IMR-90 (cell line): ENCODE data around the gene BRWD1. TPM values are rescaled to one million over a fixed set of nuclear protein-coding genes. Genes with fewer than 3 reads are reported as not detected.

Experiments
- ATAC-seq: fragments of 200-7000 bp; cut with Tn5 transposase; 2 replicates; pipeline ENCODE4 v1.9.1; 2020; ENCODE audit warnings: low read depth, mild to moderate bottlenecking, moderate library complexity
- BruUV-seq: library from RNA; stranded (reverse); fragments of 400-500 nt; replicated peaks from 2 replicates; lab custom pipeline; 2021; lab: Mats Ljungman, UMichigan
- CTCF ChIA-PET: fragments of 300-600 bp; formaldehyde crosslinking; extraction: SDS; loops from one replicate; lab custom pipeline; 2021; ENCODE audit warnings: antibody characterized with exemption; lab: Yijun Ruan, JAX
- POLR2A ChIA-PET: fragments of 300-600 bp; sonication (Branson Sonifier 250); formaldehyde crosslinking; loops from one replicate; lab custom pipeline; 2022; ENCODE audit warnings: antibody characterized with exemption; ENCODE audit not compliant: unreplicated experiment; lab: Charles Lee
- DNase-seq: peaks from one replicate; pipeline ENCODE4 v3.0.0; 2013
- H2AFZ ChIP-seq: replicated peaks from 2 replicates; pipeline ENCODE3; 2013; ENCODE audit warnings: low read length, mild to moderate bottlenecking; ENCODE audit not compliant: poor library complexity
- H2AK5ac ChIP-seq: 2 replicates; pipeline ENCODE4 v1.6.1; 2013; ENCODE audit warnings: low read depth, low read length, inconsistent platforms
- H2AK9ac ChIP-seq: replicated peaks from 2 replicates; pipeline ENCODE3; 2013; ENCODE audit warnings: mild to moderate bottlenecking, low read depth, low read length, moderate library complexity; ENCODE audit not compliant: poor library complexity
- H2BK120ac ChIP-seq: 2 replicates; pipeline ENCODE4 v1.6.1; 2013; ENCODE audit warnings: low read depth, low read length, inconsistent platforms
- H2BK15ac ChIP-seq: 3 replicates; pipeline ENCODE4 v1.6.1; 2013; ENCODE audit warnings: low read depth, low read length, inconsistent platforms
- H2BK20ac ChIP-seq: 2 replicates; pipeline ENCODE4 v1.6.1; 2013; ENCODE audit warnings: low read depth, mild to moderate bottlenecking, inconsistent platforms, low read length, moderate library complexity
- H2BK5ac ChIP-seq: 2 replicates; pipeline ENCODE4 v1.6.1; 2013; ENCODE audit warnings: mild to moderate bottlenecking, low read depth, low read length, inconsistent platforms; ENCODE audit not compliant: poor library complexity, severe bottlenecking
- H3K14ac ChIP-seq: replicated peaks from 2 replicates; pipeline ENCODE4 v1.6.1; 2013; ENCODE audit warnings: low read depth, low read length, inconsistent platforms
- H3K18ac ChIP-seq: 2 replicates; pipeline ENCODE4 v1.6.1; 2013; ENCODE audit warnings: low read depth, low read length, control low read depth
- H3K23ac ChIP-seq: 2 replicates; pipeline ENCODE4 v1.6.1; 2013; ENCODE audit warnings: low read depth, low read length, inconsistent platforms
- H3K27ac ChIP-seq: 2 replicates; pipeline ENCODE4 v1.5.1; 2013; ENCODE audit warnings: mild to moderate bottlenecking, control low read depth, low read length; ENCODE audit not compliant: insufficient read depth
- H3K27me3 ChIP-seq: 2 replicates; pipeline ENCODE4 v1.6.1; 2013; ENCODE audit warnings: low read length; ENCODE audit not compliant: control insufficient read depth, insufficient read depth
- H3K36me3 ChIP-seq: 2 replicates; pipeline ENCODE4 v1.6.1; 2013; ENCODE audit warnings: low read length, mixed read lengths; ENCODE audit not compliant: control insufficient read depth, insufficient read depth
- H3K4ac ChIP-seq: 2 replicates; pipeline ENCODE4 v1.6.1; 2013; ENCODE audit warnings: low read depth, low read length, inconsistent platforms
- H3K4me1 ChIP-seq: 2 replicates; pipeline ENCODE4 v1.6.1; 2013; ENCODE audit warnings: low read length, mixed read lengths; ENCODE audit not compliant: control insufficient read depth, insufficient read depth
- H3K4me2 ChIP-seq: 2 replicates; pipeline ENCODE4 v1.6.1; 2013; ENCODE audit warnings: low read depth, mild to moderate bottlenecking, control low read depth, low read length, moderate library complexity
- H3K4me3 ChIP-seq: 2 replicates; pipeline ENCODE4 v1.5.1; 2013; ENCODE audit warnings: low read depth, mild to moderate bottlenecking, control low read depth, low read length, moderate library complexity; ENCODE audit not compliant: insufficient read depth
- H3K56ac ChIP-seq: 2 replicates; pipeline ENCODE4 v1.6.1; 2013; ENCODE audit warnings: low read length, inconsistent platforms; ENCODE audit not compliant: insufficient read depth; ENCODE audit errors: extremely low read depth
- H3K79me1 ChIP-seq, 2 experiments: 2 replicates each; pipeline ENCODE4 v1.6.1; 2013; ENCODE audit warnings: low read length in 2 of 2, inconsistent platforms in 1 of 2, low read depth in 1 of 2
- H3K9ac ChIP-seq: 2 replicates; pipeline ENCODE4 v1.6.1; 2013; ENCODE audit warnings: low read depth, low read length, control low read depth
- H3K9me1 ChIP-seq: 2 replicates; pipeline ENCODE4 v1.6.1; 2013; ENCODE audit warnings: low read length, inconsistent platforms; ENCODE audit not compliant: insufficient read depth
- H3K9me3 ChIP-seq: 2 replicates; pipeline ENCODE4 v1.6.1; 2013; ENCODE audit warnings: low read length; ENCODE audit not compliant: control insufficient read depth, insufficient read depth
- H4K20me1 ChIP-seq: 2 replicates; pipeline ENCODE4 v1.6.1; 2013; ENCODE audit warnings: low read length, inconsistent platforms; ENCODE audit not compliant: insufficient read depth
- H4K5ac ChIP-seq: 2 replicates; pipeline ENCODE4 v1.6.1; 2013; ENCODE audit warnings: mild to moderate bottlenecking, low read depth, low read length, control low read depth
- H4K8ac ChIP-seq, 2 experiments: 2 replicates each; pipeline ENCODE4 v1.6.1; 2013; ENCODE audit warnings: low read depth in 2 of 2, low read length in 2 of 2, control low read depth in 1 of 2, inconsistent platforms in 1 of 2
- H4K91ac ChIP-seq: 2 replicates; pipeline ENCODE4 v1.6.1; 2013; ENCODE audit warnings: low read depth, low read length, inconsistent platforms; ENCODE audit not compliant: insufficient read depth
- CEBPB ChIP-seq: IDR thresholded peaks from 2 replicates; pipeline ENCODE4 v1.6.1; 2012; ENCODE audit warnings: low read depth, low read length, improper control_type of control experiment
- CHD1 ChIP-seq: IDR thresholded peaks from 2 replicates; pipeline ENCODE4 v1.6.1; 2012; ENCODE audit warnings: low read depth, low read length, improper control_type of control experiment
- WGBS, 2 experiments: methylation state at CpG; one replicate each; pipeline versions ENCODE4 v1.1.5 to v1.1.7; 2013; ENCODE audit warnings: missing lambda C conversion rate in 2 of 2; ENCODE audit not compliant: insufficient read length in 1 of 2; ENCODE audit errors: extremely low coverage in 2 of 2; 5-methylcytosine and 5-hydroxymethylcytosine counted together
- dilution Hi-C: fragments of 300-500 bp; cut with HindIII; formaldehyde crosslinking; loops from one replicate; pipeline ENCODE4 v1.14.3; 2018; ENCODE audit warnings: low sequenced_read_pairs; ENCODE audit not compliant: unreplicated experiment
- in situ Hi-C: fragments of 300-500 bp; cut with MboI; formaldehyde crosslinking; loops from 3 replicates; pipeline ENCODE4 v1.14.3; 2019; ENCODE audit warnings: low sequenced_read_pairs, inconsistent platforms, mixed read lengths
- intact Hi-C: fragments of 100-400 bp; cut with micrococcal nuclease; formaldehyde crosslinking; loops from 2 replicates; pipeline ENCODE4 v1.10.0; 2022
- polyA plus RNA-seq, 3 experiments: library from polyadenylated mRNA; depleted of rRNA; stranded (reverse); fragments of >200 nt; gene quantifications; 2 replicates each; pipeline ENCODE4 v1.2.3, GENCODE V29; 2012; ENCODE audit warnings: low replicate concordance in 1 of 3
- total RNA-seq: library from RNA; depleted of rRNA; stranded (reverse); fragments of >200 nt; gene quantifications from 2 replicates; pipeline ENCODE4 v1.2.3, GENCODE V29; 2012

The BRWD1 gene
- total and polyA plus RNA-seq, 2 of the 4 experiments (the other 2 are of a cell fraction), result 6.7 to 28.7 TPM

DNA sequence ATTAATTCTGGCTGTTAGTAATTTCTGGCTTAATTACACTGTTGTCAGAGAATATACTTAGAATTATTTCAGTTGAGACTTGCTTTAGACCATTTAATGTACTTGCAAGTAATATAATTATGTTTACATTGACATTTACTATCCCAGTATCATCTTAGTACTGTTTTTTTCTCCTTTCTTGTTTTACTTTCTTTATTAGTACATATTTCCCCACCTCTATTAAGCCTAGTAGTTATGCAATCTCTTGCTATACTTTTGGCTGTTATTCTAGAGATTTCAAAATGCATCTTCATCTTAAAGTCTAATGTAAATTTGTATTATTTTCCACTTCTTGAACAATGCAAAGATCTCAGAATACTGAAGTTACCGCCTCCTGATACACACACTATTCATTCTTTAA is 24.4 kb downstream of the BRWD1 start:
- Histone ChIP-seq H4K8ac (no peak overlapping the region), H3K56ac (no peak overlapping the region), H3K18ac (no peak overlapping the region), H3K27me3 (no peaks in the 10 kb centered on the region), H2AFZ (no peak overlapping the region), H4K5ac (no peak overlapping the region), H3K4me1 (no peaks in the 10 kb centered on the region), H4K91ac (no peak overlapping the region), H3K36me3 (peaks cover 36% of the 10 kb centered on the region), H4K20me1 (peaks cover 4% of the 10 kb centered on the region; the same call in 1 of the 2 replicates), H3K23ac (no peak overlapping the region), H3K4me3 (no peak overlapping the region), H3K4ac (no peak overlapping the region), H2AK9ac (no peak overlapping the region), H2AK5ac (no peak overlapping the region), H2BK120ac (no peak overlapping the region), H3K79me1 (peaks cover 13 to 21% of the 10 kb centered on the region in 2 experiments), H2BK5ac (no peak overlapping the region), H3K9ac (no peak overlapping the region), H2BK15ac (no peak overlapping the region), H3K14ac (no peak overlapping the region), H2BK20ac (no peak overlapping the region), H3K9me3 (peaks cover 7% of the 10 kb centered on the region), H3K4me2 (no peak overlapping the region), H3K9me1 (peaks cover 3% of the 10 kb centered on the region; the same call in 1 of the 2 replicates), H3K27ac (no peak overlapping the region)
- dilution Hi-C loops, result no loop called here
- ChIA-PET CTCF (no interaction called here), POLR2A (no interaction called here)
- no TSS peak for BruUV-seq
- in situ Hi-C loops, result no loop called here
- ATAC-seq (no peak), DNase-seq (no peak)
- 100% methylated on average over 1 of the region's 1 CpG; no CpG with 5 or more reads in 1 of the 2 experiments for WGBS, 2 experiments
- TF ChIP-seq CEBPB, result 0 out of 2 replicates have a peak, but pooled peaks have one; percentile 12
- TF ChIP-seq CHD1, result no peak
- intact Hi-C loops, result no loop called here
